Neural cell (in vitro differentiated cells): ENCODE results near the gene ACVR1B. TPM values are rescaled to one million over a fixed set of nuclear protein-coding genes. Genes with fewer than 3 reads are reported as not detected.

Experiments
- H2AFZ ChIP-seq: fragments of 200-600, 300-800 bp; sonication (generic), shearing (Covaris generic); 2 replicates; pipeline ENCODE4 v1.6.0; 2014; ENCODE audit warnings: low read depth, mild to moderate bottlenecking, antibody characterized with exemption, low read length, moderate library complexity
- H3F3A ChIP-seq: fragments of 200-600 bp; shearing (Covaris generic); 2 replicates; pipeline ENCODE4 v1.6.1; 2016; ENCODE audit warnings: mild to moderate bottlenecking, moderate library complexity, mixed read lengths, antibody characterized with exemption, low read length; ENCODE audit not compliant: insufficient read depth, poor library complexity, severe bottlenecking
- H3K27ac ChIP-seq: fragments of 200-600, 300-800 bp; sonication (generic), shearing (Covaris generic); 2 replicates; pipeline ENCODE4 v1.5.1; 2014; ENCODE audit warnings: mild to moderate bottlenecking, low read length, moderate library complexity
- H3K27me3 ChIP-seq: fragments of 300-800, 200-600 bp; sonication (generic), shearing (Covaris generic); 2 replicates; pipeline ENCODE4 v1.6.0; 2014; ENCODE audit warnings: mild to moderate bottlenecking, low read depth, low read length, moderate library complexity; ENCODE audit not compliant: insufficient read depth
- H3K36me3 ChIP-seq: fragments of 300-800, 200-600 bp; sonication (generic), shearing (Covaris generic); 2 replicates; pipeline ENCODE4 v1.5.1; 2014; ENCODE audit warnings: mild to moderate bottlenecking, antibody characterized with exemption, low read length, moderate library complexity; ENCODE audit not compliant: insufficient read depth
- H3K4me2 ChIP-seq: fragments of 300-800, 200-600 bp; sonication (generic), shearing (Covaris generic); 2 replicates; pipeline ENCODE4 v1.6.0; 2014; ENCODE audit warnings: mild to moderate bottlenecking, low read length
- H3K4me3 ChIP-seq: fragments of 300-800, 200-600 bp; sonication (generic), shearing (Covaris generic); 2 replicates; pipeline ENCODE4 v1.5.1; 2014; ENCODE audit warnings: mild to moderate bottlenecking, low read length, moderate library complexity
- H3K79me2 ChIP-seq: fragments of 200-600 bp; shearing (Covaris generic); replicated peaks from 2 replicates; pipeline ENCODE4 v1.6.0; 2014; ENCODE audit warnings: mild to moderate bottlenecking, low read length, moderate library complexity; ENCODE audit not compliant: insufficient read depth
- H3K9ac ChIP-seq: fragments of 300-800, 200-600 bp; sonication (generic), shearing (Covaris generic); 2 replicates; pipeline ENCODE4 v1.6.1; 2016; ENCODE audit warnings: mild to moderate bottlenecking, low read length, mixed read lengths
- H3K9me2 ChIP-seq: fragments of 200-600 bp; shearing (Covaris generic); 2 replicates; pipeline ENCODE4 v1.6.1; 2016; ENCODE audit warnings: mild to moderate bottlenecking, low read length, mixed read lengths; ENCODE audit not compliant: insufficient read depth
- H3K9me3 ChIP-seq: fragments of 200-600, 300-800 bp; sonication (generic), shearing (Covaris generic); 2 replicates; pipeline ENCODE4 v1.6.1; 2016; ENCODE audit warnings: mild to moderate bottlenecking, mixed run types, low read length, moderate library complexity, mixed read lengths
- H4K20me1 ChIP-seq: fragments of 200-600 bp; shearing (Covaris generic); 2 replicates; pipeline ENCODE4 v1.6.1; 2016; ENCODE audit warnings: mild to moderate bottlenecking, mixed run types; ENCODE audit not compliant: insufficient read depth
- EP300 ChIP-seq: fragments of 450-650 bp; conservative IDR thresholded peaks from 2 replicates; pipeline ENCODE4 v1.6.1; 2014; ENCODE audit warnings: antibody characterized with exemption, mild to moderate bottlenecking, moderate library complexity; ENCODE audit not compliant: poor library complexity, severe bottlenecking
- EZH2 ChIP-seq: fragments of 200-600, 300-800 bp; shearing (Covaris generic), sonication (generic); IDR thresholded peaks from 2 replicates; pipeline ENCODE4 v1.6.1; 2014; ENCODE audit warnings: antibody characterized with exemption, low read length, borderline replicate concordance, mild to moderate bottlenecking; ENCODE audit not compliant: insufficient read depth, poor library complexity, severe bottlenecking
- MXI1 ChIP-seq: fragments of 450-650 bp; conservative IDR thresholded peaks from 2 replicates; pipeline ENCODE4 v1.6.1; 2014; ENCODE audit warnings: antibody characterized with exemption, mild to moderate bottlenecking; ENCODE audit not compliant: poor library complexity, severe bottlenecking
- POLR2AphosphoS5 ChIP-seq: IDR thresholded peaks from 2 replicates; pipeline ENCODE4 v1.6.1; 2012
- RAD21 ChIP-seq: fragments of 450-650 bp; conservative IDR thresholded peaks from 2 replicates; pipeline ENCODE4 v1.6.1; 2014; ENCODE audit warnings: antibody characterized with exemption, mild to moderate bottlenecking, moderate library complexity
- SMC3 ChIP-seq: fragments of 450-650 bp; conservative IDR thresholded peaks from 2 replicates; pipeline ENCODE4 v1.6.1; 2014; ENCODE audit warnings: antibody characterized with exemption, mild to moderate bottlenecking, moderate library complexity; ENCODE audit not compliant: poor library complexity
- TAF1 ChIP-seq: IDR thresholded peaks from 2 replicates; pipeline ENCODE4 v1.6.1; 2012; ENCODE audit warnings: low read depth
- polyA plus RNA-seq: library from polyadenylated mRNA; depleted of rRNA; stranded (reverse); fragments of >200 nt; gene quantifications from 2 replicates; pipeline ENCODE4 v1.2.3, GENCODE V29; 2014
- TF ChIP-seq, protein P1 (sequence below): IDR thresholded peaks from 2 replicates; pipeline ENCODE4 v1.6.1; 2012; ENCODE audit warnings: borderline replicate concordance
- TF ChIP-seq, protein P2 (sequence below): fragments of 450-650 bp; IDR thresholded peaks from 2 replicates; pipeline ENCODE4 v1.5.1; 2014; ENCODE audit warnings: antibody characterized with exemption, mild to moderate bottlenecking, moderate library complexity; ENCODE audit not compliant: poor library complexity, severe bottlenecking

ACVR1B gene
- polyA plus RNA-seq, 1 donor from 2014 or later: 47.2 TPM

DNA sequence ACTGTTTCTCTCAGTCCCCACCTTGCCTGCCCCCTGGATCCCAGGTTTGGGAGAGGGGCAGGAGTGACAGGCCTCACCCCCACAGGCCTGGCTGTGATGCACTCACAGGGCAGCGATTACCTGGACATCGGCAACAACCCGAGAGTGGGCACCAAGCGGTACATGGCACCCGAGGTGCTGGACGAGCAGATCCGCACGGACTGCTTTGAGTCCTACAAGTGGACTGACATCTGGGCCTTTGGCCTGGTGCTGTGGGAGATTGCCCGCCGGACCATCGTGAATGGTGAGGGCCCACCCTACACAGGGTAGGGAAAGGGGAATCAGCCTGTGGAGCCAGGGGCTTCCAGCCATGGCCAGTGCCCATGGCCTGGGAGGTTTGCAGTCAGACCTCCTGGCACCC, 35.5 kb upstream of the ACVR1B start:
- H2AFZ ChIP-seq: no peak overlapping the region
- no peak overlapping the region for H3K9ac ChIP-seq
- H3K27me3 ChIP-seq: no peaks in the 10 kb centered on the region
- no peak overlapping the region for H3K27ac ChIP-seq
- H3K4me3 ChIP-seq: no peak overlapping the region
- H3K79me2 ChIP-seq: no peaks in the 10 kb centered on the region
- H3F3A ChIP-seq: no peaks in the 10 kb centered on the region
- no peaks in the 10 kb centered on the region for H3K9me2 ChIP-seq
- no peaks in the 10 kb centered on the region for H3K36me3 ChIP-seq
- H3K4me2 ChIP-seq: no peak overlapping the region
- TF ChIP-seq TAF1 (no peak), EZH2 (no peak), MXI1 (no peak), POLR2AphosphoS5 (no peak), SMC3 (no peak), RAD21 (no peak), EP300 (no peak)
- TF ChIP-seq, protein P1, sequence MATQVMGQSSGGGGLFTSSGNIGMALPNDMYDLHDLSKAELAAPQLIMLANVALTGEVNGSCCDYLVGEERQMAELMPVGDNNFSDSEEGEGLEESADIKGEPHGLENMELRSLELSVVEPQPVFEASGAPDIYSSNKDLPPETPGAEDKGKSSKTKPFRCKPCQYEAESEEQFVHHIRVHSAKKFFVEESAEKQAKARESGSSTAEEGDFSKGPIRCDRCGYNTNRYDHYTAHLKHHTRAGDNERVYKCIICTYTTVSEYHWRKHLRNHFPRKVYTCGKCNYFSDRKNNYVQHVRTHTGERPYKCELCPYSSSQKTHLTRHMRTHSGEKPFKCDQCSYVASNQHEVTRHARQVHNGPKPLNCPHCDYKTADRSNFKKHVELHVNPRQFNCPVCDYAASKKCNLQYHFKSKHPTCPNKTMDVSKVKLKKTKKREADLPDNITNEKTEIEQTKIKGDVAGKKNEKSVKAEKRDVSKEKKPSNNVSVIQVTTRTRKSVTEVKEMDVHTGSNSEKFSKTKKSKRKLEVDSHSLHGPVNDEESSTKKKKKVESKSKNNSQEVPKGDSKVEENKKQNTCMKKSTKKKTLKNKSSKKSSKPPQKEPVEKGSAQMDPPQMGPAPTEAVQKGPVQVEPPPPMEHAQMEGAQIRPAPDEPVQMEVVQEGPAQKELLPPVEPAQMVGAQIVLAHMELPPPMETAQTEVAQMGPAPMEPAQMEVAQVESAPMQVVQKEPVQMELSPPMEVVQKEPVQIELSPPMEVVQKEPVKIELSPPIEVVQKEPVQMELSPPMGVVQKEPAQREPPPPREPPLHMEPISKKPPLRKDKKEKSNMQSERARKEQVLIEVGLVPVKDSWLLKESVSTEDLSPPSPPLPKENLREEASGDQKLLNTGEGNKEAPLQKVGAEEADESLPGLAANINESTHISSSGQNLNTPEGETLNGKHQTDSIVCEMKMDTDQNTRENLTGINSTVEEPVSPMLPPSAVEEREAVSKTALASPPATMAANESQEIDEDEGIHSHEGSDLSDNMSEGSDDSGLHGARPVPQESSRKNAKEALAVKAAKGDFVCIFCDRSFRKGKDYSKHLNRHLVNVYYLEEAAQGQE: no peak
- TF ChIP-seq, protein P2, sequence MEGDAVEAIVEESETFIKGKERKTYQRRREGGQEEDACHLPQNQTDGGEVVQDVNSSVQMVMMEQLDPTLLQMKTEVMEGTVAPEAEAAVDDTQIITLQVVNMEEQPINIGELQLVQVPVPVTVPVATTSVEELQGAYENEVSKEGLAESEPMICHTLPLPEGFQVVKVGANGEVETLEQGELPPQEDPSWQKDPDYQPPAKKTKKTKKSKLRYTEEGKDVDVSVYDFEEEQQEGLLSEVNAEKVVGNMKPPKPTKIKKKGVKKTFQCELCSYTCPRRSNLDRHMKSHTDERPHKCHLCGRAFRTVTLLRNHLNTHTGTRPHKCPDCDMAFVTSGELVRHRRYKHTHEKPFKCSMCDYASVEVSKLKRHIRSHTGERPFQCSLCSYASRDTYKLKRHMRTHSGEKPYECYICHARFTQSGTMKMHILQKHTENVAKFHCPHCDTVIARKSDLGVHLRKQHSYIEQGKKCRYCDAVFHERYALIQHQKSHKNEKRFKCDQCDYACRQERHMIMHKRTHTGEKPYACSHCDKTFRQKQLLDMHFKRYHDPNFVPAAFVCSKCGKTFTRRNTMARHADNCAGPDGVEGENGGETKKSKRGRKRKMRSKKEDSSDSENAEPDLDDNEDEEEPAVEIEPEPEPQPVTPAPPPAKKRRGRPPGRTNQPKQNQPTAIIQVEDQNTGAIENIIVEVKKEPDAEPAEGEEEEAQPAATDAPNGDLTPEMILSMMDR: no peak
- no peaks in the 10 kb centered on the region for H3K9me3 ChIP-seq
- no peaks in the 10 kb centered on the region for H4K20me1 ChIP-seq

DNA sequence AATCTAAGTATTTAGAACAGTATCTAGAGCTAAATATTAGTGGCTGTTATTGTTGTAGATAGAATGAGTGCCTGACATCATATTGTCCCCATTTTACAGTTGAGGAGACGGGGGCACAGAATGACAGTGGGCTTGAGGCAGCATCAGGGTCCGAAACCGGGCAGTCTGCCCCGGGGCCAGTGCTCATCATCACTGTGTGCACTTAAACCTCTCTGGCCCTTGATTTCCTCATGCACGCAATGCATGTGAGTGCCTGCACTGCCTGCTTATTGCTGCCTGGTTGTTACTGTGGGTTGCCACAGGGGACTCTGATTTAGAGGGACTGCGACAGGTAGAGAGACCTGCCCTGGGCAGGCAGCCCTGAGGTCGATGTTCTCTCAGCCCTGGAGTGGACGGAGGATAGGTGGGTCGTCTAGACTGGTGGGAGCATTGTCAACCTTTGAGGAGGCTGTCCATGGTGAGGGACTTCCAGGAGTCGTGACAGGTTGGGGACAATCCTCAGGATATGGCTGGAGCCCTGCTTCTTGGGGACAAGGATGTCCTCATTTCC, 34.4 kb upstream of the ACVR1B start:
- Histone ChIP-seq H3K79me2 (no peaks in the 10 kb centered on the region), H3K4me2 (no peak overlapping the region), H3K9me2 (no peaks in the 10 kb centered on the region), H3K9me3 (no peaks in the 10 kb centered on the region), H3K36me3 (no peaks in the 10 kb centered on the region), H3K4me3 (no peak overlapping the region), H4K20me1 (no peaks in the 10 kb centered on the region), H3K9ac (no peak overlapping the region), H3K27me3 (no peaks in the 10 kb centered on the region), H2AFZ (no peak overlapping the region), H3F3A (no peaks in the 10 kb centered on the region), H3K27ac (no peak overlapping the region)
- TF ChIP-seq MXI1 (no peak), SMC3 (no peak), EP300 (no peak), TAF1 (no peak), POLR2AphosphoS5 (no peak), RAD21 (no peak)
- TF ChIP-seq, protein P2: no peak
